DND-41 (cell line): ENCODE results near the gene ZNF580.

Experiments
- EZH2 ChIP-seq: IDR thresholded peaks from 3 replicates; pipeline ENCODE4 v1.6.1; 2012; ENCODE audit warnings: borderline replicate concordance, low read depth, mild to moderate bottlenecking, moderate library complexity, low read length, inconsistent platforms; ENCODE audit not compliant: severe bottlenecking
- TF ChIP-seq, protein P1 (sequence below): IDR thresholded peaks from 2 replicates; pipeline ENCODE4 v1.5.1; 2012; ENCODE audit warnings: borderline replicate concordance, low read length, moderate library complexity, mild to moderate bottlenecking; ENCODE audit not compliant: poor library complexity, severe bottlenecking; ENCODE audit errors: extremely low read depth

DNA sequence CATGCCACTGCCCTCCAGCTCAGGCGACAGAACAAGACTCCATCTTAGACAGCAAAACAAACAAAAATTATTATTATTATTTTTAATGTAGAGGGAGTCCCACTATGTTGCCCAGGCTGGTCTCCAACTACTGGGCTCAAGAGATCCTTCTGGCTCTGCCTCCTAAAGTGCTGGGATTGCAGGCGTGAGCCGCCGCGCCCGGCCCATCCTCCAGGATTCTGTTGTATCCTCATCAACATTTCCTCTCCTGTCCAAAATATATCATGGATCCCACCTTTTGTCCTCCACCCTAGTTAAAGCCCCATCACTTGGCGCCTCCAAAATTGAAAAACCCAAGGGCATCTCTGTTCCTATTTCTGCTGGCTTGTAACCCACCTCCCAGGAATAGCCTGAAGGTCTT, 17.7 kb upstream of the ZNF580 start:
- TF ChIP-seq, protein P1, sequence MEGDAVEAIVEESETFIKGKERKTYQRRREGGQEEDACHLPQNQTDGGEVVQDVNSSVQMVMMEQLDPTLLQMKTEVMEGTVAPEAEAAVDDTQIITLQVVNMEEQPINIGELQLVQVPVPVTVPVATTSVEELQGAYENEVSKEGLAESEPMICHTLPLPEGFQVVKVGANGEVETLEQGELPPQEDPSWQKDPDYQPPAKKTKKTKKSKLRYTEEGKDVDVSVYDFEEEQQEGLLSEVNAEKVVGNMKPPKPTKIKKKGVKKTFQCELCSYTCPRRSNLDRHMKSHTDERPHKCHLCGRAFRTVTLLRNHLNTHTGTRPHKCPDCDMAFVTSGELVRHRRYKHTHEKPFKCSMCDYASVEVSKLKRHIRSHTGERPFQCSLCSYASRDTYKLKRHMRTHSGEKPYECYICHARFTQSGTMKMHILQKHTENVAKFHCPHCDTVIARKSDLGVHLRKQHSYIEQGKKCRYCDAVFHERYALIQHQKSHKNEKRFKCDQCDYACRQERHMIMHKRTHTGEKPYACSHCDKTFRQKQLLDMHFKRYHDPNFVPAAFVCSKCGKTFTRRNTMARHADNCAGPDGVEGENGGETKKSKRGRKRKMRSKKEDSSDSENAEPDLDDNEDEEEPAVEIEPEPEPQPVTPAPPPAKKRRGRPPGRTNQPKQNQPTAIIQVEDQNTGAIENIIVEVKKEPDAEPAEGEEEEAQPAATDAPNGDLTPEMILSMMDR = no peak
- TF ChIP-seq EZH2 = no peak
